Embryonic facial prominence (tissue), 1 donor: ENCODE measurements around the gene KAT2B.

ENCODE experiments used
- DNase-seq: peaks from one replicate; pipeline ENCODE4 v3.0.0-alpha.2; 2016; ENCODE audit errors: extremely low spot score

KAT2B gene

GRCh38 chr3:20096135-20096685, 56.0 kb downstream of the KAT2B start:
- DNase-seq, result no peak

- DNase-seq, result no peak
Observed at GRCh38 chr3:20097015-20097414, 56.8 kb downstream of the KAT2B start.

- DNase-seq, result no peak
Observed at GRCh38 chr3:20099060-20099459, 58.8 kb downstream of the KAT2B start.

GRCh38 chr3:20100151-20100550, 59.9 kb downstream of the KAT2B start:
- no peak for DNase-seq

- DNase-seq, result no peak
Observed at GRCh38 chr3:20101041-20101440, 60.8 kb downstream of the KAT2B start.

- DNase-seq, result no peak
Observed at GRCh38 chr3:20103731-20104130, 63.5 kb downstream of the KAT2B start.

GRCh38 chr3:20104167-20104661, 64.0 kb downstream of the KAT2B start:
- DNase-seq, result no peak

- no peak for DNase-seq
Observed at GRCh38 chr3:20105513-20106280, 65.5 kb downstream of the KAT2B start.

GRCh38 chr3:20107722-20108121, 67.5 kb downstream of the KAT2B start:
- no peak for DNase-seq

- no peak for DNase-seq
Observed at GRCh38 chr3:20108869-20109268, 68.6 kb downstream of the KAT2B start.

GRCh38 chr3:20110826-20111225, 70.6 kb downstream of the KAT2B start:
- no peak for DNase-seq

- DNase-seq, result no peak
Observed at GRCh38 chr3:20111836-20112235, 71.6 kb downstream of the KAT2B start.

GRCh38 chr3:20121088-20121487, 80.8 kb downstream of the KAT2B start:
- DNase-seq, result no peak

GRCh38 chr3:20123131-20123652, 82.9 kb downstream of the KAT2B start:
- DNase-seq, result no peak

GRCh38 chr3:20125289-20125688, 85.0 kb downstream of the KAT2B start:
- no peak for DNase-seq

- DNase-seq, result no peak
Observed at GRCh38 chr3:20125897-20126296, 85.7 kb downstream of the KAT2B start.

GRCh38 chr3:20128358-20128757, 88.1 kb downstream of the KAT2B start:
- no peak for DNase-seq

GRCh38 chr3:20130106-20130505, 89.9 kb downstream of the KAT2B start:
- no peak for DNase-seq

- DNase-seq, result no peak
Observed at GRCh38 chr3:20136231-20136630, 96.0 kb downstream of the KAT2B start.

- DNase-seq, result no peak
Observed at GRCh38 chr3:20137647-20138046, 97.4 kb downstream of the KAT2B start.

- DNase-seq, result no peak
Observed at GRCh38 chr3:20140881-20141280, 100.6 kb downstream of the KAT2B start.

GRCh38 chr3:20141316-20141715, 101.1 kb downstream of the KAT2B start:
- DNase-seq, result no peak

- no peak for DNase-seq
Observed at GRCh38 chr3:20141851-20142250, 101.6 kb downstream of the KAT2B start.
